Ramos (cell line): ENCODE results near the gene PSD4.

ENCODE experiments used
- in situ Hi-C: fragments of 300-500 bp; cut with MboI; formaldehyde crosslinking; loops from one replicate; pipeline ENCODE4 v1.14.3; 2022; ENCODE audit warnings: low sequenced_read_pairs; ENCODE audit not compliant: unreplicated experiment

PSD4 gene

DNA sequence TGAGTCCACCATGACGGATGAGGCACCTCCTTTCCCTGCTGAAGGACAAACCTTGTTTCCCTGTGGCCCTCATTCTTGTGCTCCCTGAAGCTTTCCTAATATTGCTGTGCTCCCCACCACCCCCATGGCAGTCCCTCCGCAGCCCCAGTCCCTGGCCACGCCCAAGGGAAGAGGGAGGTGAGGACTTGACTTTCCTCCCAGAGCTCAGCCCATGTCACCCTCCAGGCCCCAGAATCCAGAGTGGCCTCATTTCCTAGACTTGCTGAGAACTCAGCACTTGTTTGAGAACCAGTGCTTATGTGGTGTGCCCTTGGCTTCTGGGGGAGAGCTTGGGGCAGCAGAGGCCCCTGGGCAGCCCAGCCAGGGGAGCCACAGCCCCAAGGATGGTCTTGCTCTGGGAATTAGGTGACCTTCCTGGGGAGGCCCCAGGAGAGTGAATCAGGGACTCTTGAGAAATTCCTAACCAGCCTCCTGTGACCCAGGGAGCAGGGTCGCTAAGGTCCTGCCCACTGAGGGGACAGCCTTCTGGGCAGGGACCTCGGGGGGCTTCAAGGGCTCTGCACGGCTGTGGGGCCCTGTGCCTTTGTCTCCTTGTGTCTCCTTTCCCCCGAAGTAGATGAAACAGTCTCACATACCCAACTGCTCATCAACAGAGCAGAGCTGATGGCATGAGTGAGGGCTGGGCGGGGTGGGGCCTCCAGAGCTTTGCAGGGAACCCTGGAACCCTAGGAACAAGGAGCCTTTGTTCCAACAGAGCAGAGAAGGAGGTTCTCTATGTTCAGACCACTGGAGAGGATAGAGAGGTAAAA, 27.9 kb downstream of the PSD4 start:
- in situ Hi-C loops = no loop called here

DNA sequence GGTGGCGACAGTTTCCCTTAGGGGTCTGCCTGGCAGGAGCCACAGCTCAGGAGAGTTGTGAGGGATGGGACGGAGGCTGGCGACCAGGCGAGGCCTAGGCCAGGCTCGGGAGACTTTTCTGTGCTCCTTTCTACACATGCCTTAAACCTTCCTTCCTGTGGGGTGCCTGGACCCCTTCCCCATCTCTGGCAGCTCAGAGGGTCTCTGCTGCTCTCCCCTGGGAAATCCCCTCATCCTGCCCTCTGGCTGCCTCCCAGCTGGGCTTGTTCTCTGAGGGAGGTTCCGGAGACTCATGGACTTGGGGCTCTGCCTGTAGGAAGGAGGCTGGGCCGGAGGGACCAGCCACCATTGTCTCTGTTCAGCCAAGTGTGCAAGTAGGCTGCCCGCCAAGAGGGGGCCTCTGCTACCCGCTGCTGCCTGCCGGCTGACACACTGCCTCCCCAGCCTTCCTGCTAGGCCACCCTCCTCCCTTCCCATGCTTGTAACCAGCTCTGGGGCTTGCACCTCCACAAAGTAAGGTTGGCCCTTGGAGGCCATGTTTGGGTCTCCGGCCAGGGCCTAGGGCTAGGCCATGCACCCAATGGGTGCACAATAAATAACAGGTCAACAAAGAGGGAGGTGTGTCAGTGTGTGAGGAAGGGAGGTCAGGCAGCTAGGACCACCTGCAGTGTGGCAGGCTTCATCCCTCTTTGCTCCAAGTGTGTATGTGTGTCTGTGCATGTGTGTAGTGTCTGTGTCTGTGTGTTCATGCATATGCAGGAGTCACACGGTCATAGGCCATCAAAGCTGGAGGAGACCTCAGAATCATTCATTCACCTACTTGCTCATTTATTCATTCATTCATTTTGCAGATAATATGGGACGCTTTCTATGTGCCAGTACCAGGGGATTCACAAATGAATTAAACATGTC, 28.8 kb downstream of the PSD4 start:
- in situ Hi-C loops = no loop called here

DNA sequence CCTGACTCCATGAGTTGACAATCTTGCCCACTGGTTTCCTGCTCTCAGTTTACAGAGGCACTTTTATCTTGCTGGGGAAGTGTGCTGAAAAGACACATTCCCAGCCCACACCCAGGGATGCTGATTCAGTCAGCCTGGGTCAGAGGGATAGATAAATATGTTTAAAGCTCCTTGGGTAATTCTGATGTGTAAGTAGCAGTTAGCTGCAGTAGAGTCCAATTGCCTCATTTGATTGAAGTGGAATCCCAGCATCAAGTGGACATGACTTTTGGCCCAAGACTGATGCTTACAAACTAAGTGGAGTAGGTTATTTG, 29.4 kb downstream of the PSD4 start:
- in situ Hi-C loops = no loop called here

DNA sequence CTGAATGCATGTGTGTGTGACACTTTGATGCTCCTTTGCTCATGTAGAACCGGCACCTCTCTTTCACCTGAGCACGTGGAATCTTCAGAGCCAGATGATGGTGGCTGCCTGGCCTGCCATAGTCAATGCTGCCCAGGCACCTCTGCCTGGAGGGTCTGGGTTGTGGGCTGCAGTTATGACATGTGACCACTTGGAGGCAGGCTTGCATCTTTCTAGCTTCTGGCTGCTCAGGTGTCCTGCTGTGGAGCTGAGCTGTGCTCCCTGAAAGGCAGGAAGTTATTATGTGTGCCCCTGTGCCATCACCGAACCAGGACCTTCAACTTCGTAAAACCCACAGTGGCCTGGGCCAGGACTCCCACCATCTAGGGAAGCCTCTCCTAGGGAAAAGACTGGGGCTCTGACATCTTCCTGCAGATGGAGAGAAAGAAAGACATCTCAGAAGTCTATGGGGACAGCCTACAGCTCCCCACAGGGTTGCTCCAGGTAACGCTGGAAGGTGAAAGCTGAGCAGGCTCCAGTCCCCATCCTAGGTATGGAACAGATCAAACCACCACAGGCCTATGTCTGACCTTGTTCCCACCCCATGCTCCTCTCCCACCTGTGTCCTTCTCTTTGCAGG, 30.2 kb downstream of the PSD4 start:
- in situ Hi-C loops = no loop called here

DNA sequence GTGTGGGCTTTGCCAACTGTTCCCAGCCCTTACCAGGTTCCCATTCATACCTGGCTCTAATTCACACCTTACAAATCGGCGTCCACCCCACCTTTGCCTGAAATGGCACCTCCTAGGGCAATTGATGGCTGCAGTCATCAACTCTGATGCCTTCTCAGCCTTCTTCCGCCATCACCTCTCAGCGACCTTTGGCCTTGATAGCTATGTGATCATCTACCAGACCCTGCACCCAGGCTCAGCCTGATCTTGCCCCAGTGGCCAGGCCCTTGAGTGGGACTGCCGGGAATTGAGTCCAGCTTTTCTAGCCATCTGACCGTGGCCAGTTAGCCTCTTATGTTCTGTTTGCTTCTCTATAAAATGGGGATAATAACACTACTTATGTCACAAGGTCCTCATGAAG, 32.5 kb downstream of the PSD4 start:
- in situ Hi-C loops = no loop called here

DNA sequence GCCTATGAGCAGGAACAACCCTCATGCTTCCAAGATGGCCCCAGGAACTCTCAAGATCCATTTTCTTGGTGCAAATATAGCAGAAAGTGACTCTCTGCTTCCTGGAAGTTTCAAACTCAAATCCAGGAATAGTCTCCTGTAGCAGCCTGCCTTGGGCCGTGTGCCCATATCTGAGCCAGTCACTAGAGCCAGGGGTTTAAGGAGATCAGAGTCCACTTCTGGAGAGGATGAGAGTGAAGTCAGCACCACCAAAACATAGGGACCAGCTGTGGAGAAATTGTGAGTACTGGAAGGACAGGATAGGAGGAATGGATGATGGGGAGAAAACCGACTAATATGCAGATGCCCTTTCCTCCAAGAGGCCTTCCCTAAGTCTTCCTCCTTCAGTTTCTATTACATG, 33.2 kb downstream of the PSD4 start:
- in situ Hi-C loops = no loop called here

DNA sequence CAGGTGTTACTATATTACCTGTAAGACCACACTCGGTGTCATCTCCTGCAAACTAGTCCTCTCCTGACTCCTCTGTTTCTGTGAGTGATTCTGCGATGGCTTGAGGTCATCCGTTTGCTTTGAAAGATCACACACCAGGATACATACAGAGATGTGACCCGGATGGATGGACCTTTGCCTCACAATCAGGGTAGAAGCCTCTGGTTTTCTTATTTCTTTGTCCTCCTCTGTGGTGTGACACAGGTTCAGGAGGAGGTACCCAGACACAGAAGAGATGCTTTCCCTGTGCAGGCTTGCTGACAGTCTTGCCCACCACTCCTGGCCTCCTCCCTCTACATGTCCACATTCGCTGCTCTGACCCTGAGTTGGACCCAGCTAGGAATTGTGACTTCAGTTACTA, 34.6 kb downstream of the PSD4 start:
- in situ Hi-C loops = no loop called here

DNA sequence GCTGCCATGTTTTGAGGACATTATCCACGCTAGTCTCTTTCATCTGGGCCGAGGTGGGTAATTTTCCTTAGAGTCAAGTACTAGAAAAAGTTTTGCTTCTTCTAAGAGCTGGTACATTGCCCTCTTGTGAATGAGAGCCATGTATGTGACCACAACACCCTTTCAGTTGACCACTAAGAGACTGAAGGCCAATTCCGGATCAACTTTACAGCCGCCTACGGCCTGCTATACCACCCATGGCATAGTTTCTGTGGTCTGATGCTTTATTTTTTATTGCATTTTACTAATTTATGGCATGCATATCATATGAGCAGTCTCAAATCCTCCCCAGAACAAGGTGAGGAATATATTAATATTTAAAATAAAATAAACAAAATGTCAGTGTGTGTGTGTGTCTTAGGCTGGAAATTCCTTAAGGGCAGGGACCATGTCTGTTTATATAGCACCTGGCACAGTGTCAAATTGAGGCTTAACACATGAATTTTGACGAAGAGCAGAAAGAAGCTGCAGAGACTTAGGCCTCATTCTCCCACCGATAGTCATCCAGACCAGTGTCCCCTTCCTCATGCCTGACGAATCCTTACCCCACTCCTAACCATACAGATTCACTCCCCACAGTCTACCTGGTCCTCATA, 35.4 kb downstream of the PSD4 start:
- in situ Hi-C loops = no loop called here

DNA sequence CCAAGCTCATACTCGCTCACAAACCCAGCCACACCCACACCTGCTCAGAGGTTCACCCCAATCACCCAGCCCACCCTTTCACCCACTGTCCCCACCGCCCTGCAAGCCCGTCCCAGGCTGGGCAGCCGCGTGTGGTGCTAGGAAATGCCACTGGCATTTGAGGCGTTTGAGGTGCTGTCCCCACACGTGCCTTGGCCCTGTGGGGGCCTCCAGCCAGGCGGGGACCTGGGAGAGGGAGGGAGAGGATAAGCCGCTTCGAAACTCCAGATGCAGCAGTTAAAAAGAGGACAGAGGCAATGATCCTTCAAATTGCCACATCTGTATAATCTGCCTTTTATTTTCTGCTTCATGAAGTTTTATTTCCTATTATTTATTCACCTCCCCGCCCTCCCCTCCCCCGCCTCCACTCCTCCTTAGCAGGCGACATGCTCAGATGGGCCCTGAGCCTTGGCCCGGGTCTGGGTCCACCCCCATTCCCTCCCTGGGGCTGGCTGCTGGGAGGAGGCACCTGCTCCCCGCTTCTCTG, 35.9 kb downstream of the PSD4 start:
- in situ Hi-C loops = no loop called here

DNA sequence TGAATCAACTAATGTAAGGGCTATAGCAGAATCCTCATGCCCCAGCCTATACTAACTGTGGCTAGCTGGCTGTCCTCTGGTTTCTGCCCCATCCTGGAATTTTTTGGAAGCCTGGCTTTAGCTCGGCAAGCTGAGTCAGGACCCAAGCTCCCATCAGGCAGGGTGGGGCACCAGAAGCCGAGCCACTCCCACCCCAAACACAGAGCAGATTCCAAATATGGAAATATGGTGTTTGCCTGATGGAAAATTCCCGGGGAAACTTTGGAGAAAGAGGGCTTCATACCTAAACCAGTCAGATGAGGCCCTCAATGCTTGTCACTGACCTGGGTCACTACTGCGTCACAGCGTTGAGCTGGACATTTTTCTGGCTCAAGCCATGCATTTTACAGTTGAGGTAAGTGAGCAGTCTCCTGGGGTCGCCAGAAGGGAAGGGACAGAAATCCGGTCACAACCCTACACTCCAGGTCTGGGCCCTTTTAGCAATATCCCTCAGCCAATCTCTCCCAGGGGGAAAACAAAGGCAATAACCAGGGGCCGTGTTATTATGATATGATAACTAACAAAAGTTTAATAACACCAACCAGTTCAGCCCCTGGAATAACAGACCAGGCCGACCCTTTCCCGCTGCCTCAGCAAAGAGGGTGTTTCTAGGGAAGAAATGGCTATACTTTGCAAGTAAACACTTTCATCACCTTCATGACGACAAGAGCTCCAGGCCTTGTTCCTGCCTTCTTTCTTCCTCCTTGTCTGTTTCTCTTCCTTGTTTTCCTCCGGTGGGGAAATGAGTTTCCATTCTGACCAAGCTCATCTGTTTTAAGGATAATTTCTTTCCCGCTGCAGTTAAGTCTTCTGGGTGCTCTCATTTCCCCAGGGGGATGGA, 37.7 kb downstream of the PSD4 start:
- in situ Hi-C loops = no loop called here

DNA sequence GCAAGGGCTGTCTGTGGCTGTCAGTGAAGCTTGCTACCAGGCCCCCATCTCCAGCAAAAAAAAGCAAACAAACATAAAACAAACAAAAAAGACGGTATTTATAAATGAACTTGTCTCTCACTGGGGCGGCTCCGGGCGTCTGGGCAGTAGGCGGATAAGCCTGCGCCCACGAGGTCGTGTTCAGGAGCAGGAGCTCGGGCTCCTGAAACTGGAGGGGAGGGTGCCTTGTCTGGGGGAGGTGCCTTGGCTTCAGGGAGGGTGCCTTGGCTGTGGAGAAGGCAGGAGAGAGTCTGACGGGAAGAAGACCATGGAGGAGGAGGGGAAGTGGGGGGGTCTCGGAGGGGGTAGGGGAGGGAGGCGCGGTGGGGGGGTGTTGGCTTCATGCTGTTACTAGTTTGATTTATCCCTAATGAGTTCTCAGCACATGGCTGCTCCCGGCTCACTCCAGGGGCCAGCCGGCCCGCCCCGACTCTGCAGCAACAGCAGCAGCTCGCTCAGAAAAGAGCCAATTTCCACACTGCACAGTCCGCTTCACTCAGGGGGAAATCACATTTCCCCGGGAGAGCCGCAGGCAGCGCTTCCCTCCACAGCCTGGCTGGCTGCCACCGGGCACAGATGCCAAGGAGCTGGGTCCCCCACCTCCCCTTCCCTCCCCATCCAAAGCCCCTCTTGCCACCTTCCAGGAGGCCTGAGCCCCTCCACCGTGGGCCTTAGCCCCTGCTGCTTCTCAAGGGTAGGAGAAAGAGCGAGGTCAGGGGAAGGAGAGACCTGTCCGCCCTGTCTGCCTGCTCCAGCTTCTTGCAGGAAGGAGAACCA, 38.7 kb downstream of the PSD4 start:
- in situ Hi-C loops = no loop called here

DNA sequence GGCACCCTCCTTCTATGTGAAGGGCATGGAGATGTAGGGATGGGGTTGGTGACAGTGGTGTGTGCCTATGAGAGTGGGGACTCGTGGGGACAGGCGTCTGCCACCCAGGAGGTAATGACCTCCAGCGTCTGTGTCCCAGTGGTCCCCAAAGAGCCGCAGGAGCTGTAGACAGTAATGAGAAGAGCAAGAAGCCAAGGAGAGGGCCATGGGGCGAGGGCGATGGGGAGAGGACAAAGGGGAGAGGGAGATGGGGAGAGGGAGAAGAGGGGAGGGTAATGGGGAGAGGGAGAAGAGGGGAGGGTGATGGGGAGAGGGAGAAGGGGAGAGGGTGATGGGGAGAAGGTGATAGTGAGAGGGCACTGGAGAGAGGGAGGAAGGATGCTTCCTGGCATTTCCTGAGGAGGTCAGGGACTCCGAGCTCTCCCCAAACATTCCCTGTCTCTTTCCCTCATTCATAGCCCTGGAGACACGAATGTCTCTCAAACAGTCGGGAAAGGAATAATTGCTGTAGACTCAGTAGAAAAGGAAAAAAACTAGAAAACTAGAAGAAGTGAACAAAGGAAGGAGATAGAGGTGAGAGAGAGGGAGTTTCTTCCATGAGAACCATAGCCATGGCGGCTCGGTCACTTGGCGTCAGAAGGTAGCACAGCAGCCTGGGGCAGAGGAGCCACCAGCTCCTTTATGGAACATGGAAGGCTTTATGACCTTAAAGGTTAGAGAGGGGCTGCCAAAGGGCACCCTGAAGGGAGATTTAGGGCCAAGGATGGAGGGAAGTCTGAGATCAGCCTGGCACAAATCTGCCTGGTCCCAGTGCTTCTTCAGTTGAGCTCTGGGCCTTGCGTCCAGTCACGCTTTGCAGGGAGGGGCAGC, 39.5 kb downstream of the PSD4 start:
- in situ Hi-C loops = no loop called here

DNA sequence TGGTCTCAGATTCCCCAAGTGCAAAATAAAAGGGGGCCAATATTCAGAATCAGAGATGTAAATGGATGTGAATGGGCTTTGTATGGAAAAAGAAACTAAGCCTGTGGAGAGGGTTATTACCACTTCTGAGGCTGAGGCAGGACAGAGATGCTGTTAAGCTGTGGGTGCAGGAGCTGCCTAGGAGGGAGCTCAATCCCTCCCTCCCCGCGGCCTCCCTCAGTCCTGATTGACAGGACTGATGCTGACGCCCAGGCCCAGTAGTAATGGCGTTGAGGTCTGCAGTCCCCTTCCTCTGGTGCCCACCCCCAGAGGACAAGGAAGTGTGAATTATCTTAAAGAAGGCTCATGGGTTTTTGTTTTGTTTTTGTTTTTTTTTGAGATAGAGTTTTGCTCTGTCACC, 40.4 kb downstream of the PSD4 start:
- in situ Hi-C loops = no loop called here

DNA sequence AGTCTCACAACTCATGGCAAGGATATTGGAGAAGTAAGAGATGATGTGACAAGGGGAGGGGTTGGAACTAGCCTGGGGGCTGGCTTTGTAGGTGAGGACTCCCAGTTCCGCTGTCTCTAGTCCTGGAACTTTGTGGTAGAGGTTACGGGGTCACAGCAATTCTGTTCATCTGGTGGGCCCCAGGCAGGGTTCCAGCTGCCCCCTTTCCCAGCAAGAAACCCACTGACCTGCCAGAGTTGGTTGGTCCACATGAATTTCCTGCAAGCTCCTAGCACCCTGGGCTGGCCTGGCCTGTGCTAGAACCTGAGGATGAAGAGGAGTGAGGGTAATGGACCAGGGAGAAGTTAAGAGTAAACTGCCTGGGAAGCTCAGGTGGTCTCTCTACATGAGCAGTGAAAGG, 41.3 kb downstream of the PSD4 start:
- in situ Hi-C loops = no loop called here

DNA sequence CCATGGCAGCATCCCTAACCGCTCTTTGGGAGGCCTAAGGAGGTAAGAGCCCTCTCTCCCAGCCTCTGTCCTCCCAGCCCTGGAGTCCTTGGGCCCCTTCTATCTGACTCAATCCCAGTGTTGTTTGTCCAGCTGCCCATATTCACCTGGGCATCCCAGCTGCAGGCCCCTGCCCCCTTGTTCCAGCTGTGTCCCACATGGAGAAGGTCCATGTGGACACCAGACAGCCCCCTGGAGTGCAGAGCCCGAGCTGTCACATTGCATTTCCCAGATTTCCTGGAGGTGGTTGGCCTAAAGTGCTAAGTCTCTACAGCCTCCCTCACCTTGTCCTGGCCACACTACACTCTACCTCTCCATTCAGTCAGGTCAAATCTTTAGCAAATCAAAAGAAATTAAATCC, 42.5 kb downstream of the PSD4 start:
- in situ Hi-C loops = no loop called here

DNA sequence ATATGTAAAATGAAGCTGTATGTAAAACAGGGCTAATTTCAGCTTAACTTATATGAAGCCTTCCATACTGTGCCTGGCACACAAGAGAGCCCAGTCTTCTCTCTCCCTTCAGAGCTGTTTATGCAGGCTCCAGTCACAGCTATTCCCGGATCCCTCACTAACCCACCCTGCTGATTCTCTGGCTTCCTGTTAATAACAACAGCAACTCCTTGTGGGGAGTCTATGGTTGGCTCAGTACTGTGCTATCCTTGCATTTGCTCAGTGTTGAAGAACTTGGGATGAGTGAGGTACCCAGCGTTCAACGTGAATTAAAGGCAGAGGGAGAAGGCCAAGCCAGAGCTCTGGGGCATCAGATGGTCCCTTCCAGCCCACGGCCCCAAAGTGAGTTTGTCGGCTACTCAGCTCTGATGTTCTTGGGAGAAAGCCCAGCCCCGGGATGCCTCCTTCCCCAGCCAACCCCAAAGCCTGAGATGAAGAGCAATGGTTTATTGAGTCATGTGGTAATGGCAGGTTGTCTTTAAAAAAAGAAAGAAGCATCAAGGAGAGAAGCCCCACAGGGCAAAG, 43.2 kb downstream of the PSD4 start:
- in situ Hi-C loops = no loop called here

DNA sequence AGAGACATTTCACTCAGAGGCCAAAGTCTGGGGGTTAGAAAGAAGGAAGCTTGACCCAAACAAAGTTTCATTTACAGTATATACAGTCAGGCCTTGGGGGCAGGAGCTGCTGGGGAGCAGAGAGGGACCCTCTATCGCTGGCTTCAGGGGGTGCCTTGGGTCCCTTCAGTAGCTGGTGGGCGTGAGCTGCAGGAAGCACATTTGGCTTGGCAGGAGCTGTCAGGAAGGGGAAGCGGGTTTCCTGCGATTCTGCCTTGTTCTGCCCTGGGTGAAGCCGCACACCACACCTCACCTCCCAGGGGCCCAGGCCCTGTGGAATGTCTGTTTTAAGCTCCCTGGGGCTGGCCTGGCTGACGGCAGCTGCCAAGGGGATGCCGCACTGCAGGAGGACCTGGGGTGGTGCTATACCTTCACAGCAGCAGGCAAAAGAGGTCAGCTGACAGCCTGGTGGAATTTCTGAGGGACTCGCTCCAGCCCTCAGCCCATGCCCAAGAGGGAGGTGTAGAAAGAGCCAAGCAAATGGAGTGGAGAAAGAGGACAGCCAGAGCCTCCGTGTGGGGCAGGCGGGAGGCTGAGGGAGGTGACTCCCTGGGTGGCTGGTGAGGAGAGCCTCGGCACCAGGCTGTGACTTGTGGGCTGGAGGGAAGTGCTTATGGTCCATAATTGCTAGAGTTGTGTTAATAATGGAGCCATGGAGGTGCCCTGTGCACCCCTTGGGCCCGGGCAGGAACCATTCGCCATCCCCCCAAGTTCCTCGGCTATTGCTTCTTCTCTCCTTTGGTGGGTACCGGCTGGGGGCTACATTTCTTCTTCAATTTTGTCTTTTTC, 43.9 kb downstream of the PSD4 start:
- in situ Hi-C loops = no loop called here
